Measurements from ENCODE around the gene NPEPL1. TPM values are rescaled to one million over a fixed set of nuclear protein-coding genes. Genes with fewer than 3 reads are reported as not detected.

NPEPL1 gene
- total and polyA plus RNA-seq, 2 of the 8 experiments (the other 6 are each of a cell fraction or from before 2014, with no cell fraction given): 12.4 to 26.8 TPM

DNA sequence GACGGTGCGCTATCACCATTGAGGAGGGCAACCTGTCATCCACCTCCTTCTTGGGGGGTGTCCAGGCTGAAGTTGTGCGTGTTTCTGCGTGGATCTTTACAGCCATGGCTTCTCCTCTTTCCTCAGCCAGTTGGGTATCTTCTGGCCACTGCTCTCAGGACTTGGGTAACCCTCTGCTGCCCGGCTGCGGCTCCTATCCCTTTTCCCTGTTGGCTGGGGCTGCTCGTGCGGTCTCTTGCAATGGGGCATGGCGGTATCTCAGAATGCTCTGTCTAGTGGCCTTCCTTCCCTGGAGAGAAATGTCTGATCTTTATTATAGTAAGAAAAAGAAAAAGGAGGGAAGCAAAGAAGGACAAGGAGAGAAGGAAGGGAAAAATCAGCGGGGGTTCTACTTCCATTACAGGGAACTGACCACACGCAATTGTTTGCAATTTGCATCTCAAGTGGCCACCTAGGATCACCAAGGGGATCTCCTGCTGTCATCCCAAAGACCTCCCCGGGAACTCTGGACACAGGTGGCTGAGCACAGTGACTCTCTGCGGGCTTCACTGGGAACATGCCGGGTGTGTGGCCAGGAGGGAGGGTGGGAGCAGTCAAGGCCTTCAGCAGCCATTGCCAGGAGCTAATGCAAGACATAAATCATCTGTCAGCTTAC, 60.8 kb downstream of the NPEPL1 start (continued):
- no peak for TF ChIP-seq CBX5 (IDR thresholded peaks at IDR 0.05; ENCODE audit: low read depth, low read length)
- no peak for TF ChIP-seq KDM4A (IDR thresholded peaks at IDR 0.05; ENCODE audit: low read depth, low read length, severe bottlenecking)
- no peak for TF ChIP-seq GABPA (IDR thresholded peaks at IDR 0.05; ENCODE audit: borderline replicate concordance, insufficient read depth, low read length)
- TF ChIP-seq EP300 (IDR thresholded peaks at IDR 0.05; ENCODE audit: borderline replicate concordance in 1 of 2, low read depth in 2 of 2, low read length in 2 of 2): peak in 1 of 2 experiments; percentile 79; a peak in 1 of 3 replicates
- no peak for TF ChIP-seq BACH1 (IDR thresholded peaks at IDR 0.05; ENCODE audit: low read length)
- TF ChIP-seq E2F6 (IDR thresholded peaks at IDR 0.05): peak; percentile 48; the same call in 1 of the 2 replicates
- TF ChIP-seq CEBPB (IDR thresholded peaks at IDR 0.05; ENCODE audit: low read depth, low read length): no peak
- TF ChIP-seq HDAC2 (IDR thresholded peaks at IDR 0.05; ENCODE audit: borderline replicate concordance in 1 of 2, low read depth in 2 of 2, low read length in 2 of 2): peak; percentile 69 to 85; a peak in 3 of 4 replicates
- TF ChIP-seq, protein P1, sequence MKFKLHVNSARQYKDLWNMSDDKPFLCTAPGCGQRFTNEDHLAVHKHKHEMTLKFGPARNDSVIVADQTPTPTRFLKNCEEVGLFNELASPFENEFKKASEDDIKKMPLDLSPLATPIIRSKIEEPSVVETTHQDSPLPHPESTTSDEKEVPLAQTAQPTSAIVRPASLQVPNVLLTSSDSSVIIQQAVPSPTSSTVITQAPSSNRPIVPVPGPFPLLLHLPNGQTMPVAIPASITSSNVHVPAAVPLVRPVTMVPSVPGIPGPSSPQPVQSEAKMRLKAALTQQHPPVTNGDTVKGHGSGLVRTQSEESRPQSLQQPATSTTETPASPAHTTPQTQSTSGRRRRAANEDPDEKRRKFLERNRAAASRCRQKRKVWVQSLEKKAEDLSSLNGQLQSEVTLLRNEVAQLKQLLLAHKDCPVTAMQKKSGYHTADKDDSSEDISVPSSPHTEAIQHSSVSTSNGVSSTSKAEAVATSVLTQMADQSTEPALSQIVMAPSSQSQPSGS (IDR thresholded peaks at IDR 0.05; ENCODE audit: low read length): no peak
- no peak for TF ChIP-seq FOSL1 (IDR thresholded peaks at IDR 0.05; ENCODE audit: insufficient read depth, low read depth, low read length)
- no peak for TF ChIP-seq ZNF274 (IDR thresholded peaks at IDR 0.05; ENCODE audit: borderline replicate concordance, extremely low read depth, low read length)
- TF ChIP-seq RNF2 (IDR thresholded peaks at IDR 0.05; ENCODE audit: borderline replicate concordance, low read depth, low read length, missing control alignments, poor library complexity, severe bottlenecking): no peak
- no peak for TF ChIP-seq KDM1A (IDR thresholded peaks at IDR 0.05; ENCODE audit: borderline replicate concordance, low read length)
- TF ChIP-seq PHF8 (conservative IDR thresholded peaks at IDR 0.05; ENCODE audit: low read depth, low read length): no peak
- 0 out of 2 replicates have a peak, but pooled peaks have one; percentile 62 for TF ChIP-seq POU5F1 (IDR thresholded peaks at IDR 0.05; ENCODE audit: low read depth, low read length)

All from H1 (cell line).